Prostate gland (tissue), 2 donors: ENCODE data around the gene SIGLEC15. TPM values are rescaled to one million over a fixed set of nuclear protein-coding genes. Genes with fewer than 3 reads are reported as not detected.

Source experiments
- DNase-seq: peaks from one replicate; pipeline ENCODE4 v3.0.0-alpha.2; 2019; ENCODE audit warnings: low spot score
- H3K27ac ChIP-seq, 2 donors: fragments of 200-600 bp; sonication (generic); 2 replicates each; pipeline ENCODE4 v1.5.1; 2017 to 2019
- H3K27me3 ChIP-seq: fragments of 200-600 bp; sonication (generic); replicated peaks from 2 replicates; pipeline ENCODE4 v1.5.1; 2019; ENCODE audit not compliant: insufficient read depth
- H3K36me3 ChIP-seq, 2 donors: fragments of 200-600 bp; sonication (generic); 1 replicate in 1 of 2; 2 replicates in 1 of 2; pipeline versions ENCODE4 v1.5.1 to v1.8.1; 2017 to 2019
- H3K4me1 ChIP-seq: fragments of 200-600 bp; sonication (generic); replicated peaks from 2 replicates; pipeline ENCODE4 v1.5.1; 2019
- H3K4me3 ChIP-seq, 2 donors: fragments of 200-600 bp; sonication (generic); 2 replicates each; pipeline ENCODE4 v1.5.1; 2017 to 2019
- H3K9me3 ChIP-seq: fragments of 200-600 bp; sonication (generic); 2 replicates; pipeline ENCODE4 v1.5.1; 2017
- CTCF ChIP-seq, 4 experiments: fragments of 200-600 bp in 2 of 4; fragments of 450-650 bp in 2 of 4; sonication (generic) in 2 of 4; IDR thresholded peaks; 1 replicate in 3 of 4; 2 replicates in 1 of 4; pipeline ENCODE4 v1.5.1; 2016 to 2019; ENCODE audit warnings: antibody characterized with exemption in 4 of 4, mild to moderate bottlenecking in 2 of 4, moderate library complexity in 2 of 4
- POLR2A ChIP-seq: fragments of 450-650 bp; IDR thresholded peaks from one replicate; pipeline ENCODE4 v1.6.1; 2016; ENCODE audit warnings: antibody characterized with exemption, mild to moderate bottlenecking
- POLR2AphosphoS5 ChIP-seq: sonication (generic); formaldehyde crosslinking; IDR thresholded peaks from one replicate; pipeline ENCODE4 v1.6.1; 2017; ENCODE audit warnings: antibody characterized with exemption
- WGBS: methylation state at CpG from one replicate; pipeline ENCODE4 v1.1.5; 2018; 5-methylcytosine and 5-hydroxymethylcytosine counted together
- intact Hi-C: fragments of 100-400 bp; cut with DNase I; formaldehyde crosslinking; loops from one replicate; pipeline ENCODE4 v1.14.2; 2022
- total RNA-seq, 2 donors: library from RNA; depleted of rRNA; stranded (reverse); fragments of >200 nt; gene quantifications; one replicate each; pipeline ENCODE4 v1.1.0, GENCODE V29; 2016

SIGLEC15 gene
- total RNA-seq, 2 donors from 2014 or later: 0.91 TPM; not detected in 1

GRCh38 chr18:45863469-45863868 lies 38.0 kb downstream of the SIGLEC15 start:
- H3K4me1 ChIP-seq: no peaks in the 10 kb centered on the region
- TF ChIP-seq POLR2AphosphoS5 (no peak), CTCF (IDR thresholded peaks at IDR 0.05) (no peak), POLR2A (no peak)
- H3K27me3 ChIP-seq: no peaks in the 10 kb centered on the region
- DNase-seq: no peak
- H3K4me3 ChIP-seq: no peak overlapping the region
- WGBS: 68% methylated on average over 1 of the region's 1 CpG
- H3K36me3 ChIP-seq: peaks cover 3 to 4% of the 10 kb centered on the region in 2 donors
- H3K27ac ChIP-seq: no peak overlapping the region
- no peaks in the 10 kb centered on the region for H3K9me3 ChIP-seq
- intact Hi-C loops: no loop called here

DNA sequence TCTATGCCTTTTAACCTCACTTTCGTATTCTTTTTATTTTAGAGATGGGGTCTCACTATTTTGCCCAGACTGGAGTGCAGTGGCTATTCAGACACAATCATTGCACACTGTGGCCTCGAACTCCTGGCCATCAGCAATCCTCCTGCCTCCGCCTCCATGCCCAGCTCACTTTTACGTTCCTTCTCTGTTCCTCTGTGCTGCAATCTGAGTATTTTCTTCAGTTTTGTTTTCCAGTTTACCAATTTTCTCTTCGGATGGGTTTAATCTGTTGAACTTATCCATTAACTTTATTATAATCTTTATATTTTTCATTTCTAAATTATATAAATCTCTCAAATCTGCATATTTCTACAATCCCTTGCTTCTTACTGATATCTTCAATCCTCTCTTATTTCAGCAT lies 38.6 kb downstream of the SIGLEC15 start:
- 90% methylated on average over 5 of the region's 5 CpGs for WGBS
- Histone ChIP-seq H3K4me1 (no peaks in the 10 kb centered on the region), H3K4me3 (no peak overlapping the region), H3K27ac (no peak overlapping the region), H3K9me3 (no peaks in the 10 kb centered on the region), H3K27me3 (no peaks in the 10 kb centered on the region), H3K36me3 (peaks cover 3 to 4% of the 10 kb centered on the region in 2 donors)
- TF ChIP-seq POLR2AphosphoS5: no peak
- TF ChIP-seq CTCF (IDR thresholded peaks at IDR 0.05): no peak
- TF ChIP-seq POLR2A: no peak
- intact Hi-C loops: no loop called here
- DNase-seq: no peak

GRCh38 chr18:45865466-45865865 lies 40.0 kb downstream of the SIGLEC15 start:
- H3K27ac ChIP-seq: no peak overlapping the region
- H3K9me3 ChIP-seq: no peaks in the 10 kb centered on the region
- no peak overlapping the region for H3K4me3 ChIP-seq
- WGBS: 100% methylated on average over 5 of the region's 5 CpGs
- H3K27me3 ChIP-seq: no peaks in the 10 kb centered on the region
- TF ChIP-seq POLR2AphosphoS5 (no peak), POLR2A (no peak), CTCF (IDR thresholded peaks at IDR 0.05) (no peak)
- intact Hi-C loops: no loop called here
- DNase-seq: no peak
- H3K4me1 ChIP-seq: no peaks in the 10 kb centered on the region
- peaks cover 0 to 3% of the 10 kb centered on the region in 2 donors for H3K36me3 ChIP-seq

GRCh38 chr18:45870419-45870818 lies 44.9 kb downstream of the SIGLEC15 start:
- Histone ChIP-seq H3K36me3 (peaks cover 0 to 3% of the 10 kb centered on the region in 2 donors), H3K4me1 (no peaks in the 10 kb centered on the region), H3K27ac (no peak overlapping the region), H3K4me3 (no peak overlapping the region), H3K9me3 (no peaks in the 10 kb centered on the region), H3K27me3 (no peaks in the 10 kb centered on the region)
- intact Hi-C loops: no loop called here
- TF ChIP-seq CTCF (IDR thresholded peaks at IDR 0.05): no peak
- TF ChIP-seq POLR2A: no peak
- TF ChIP-seq POLR2AphosphoS5: no peak
- no peak for DNase-seq
- WGBS: 86% methylated on average over 7 of the region's 7 CpGs

GRCh38 chr18:45871431-45872084 lies 46.1 kb downstream of the SIGLEC15 start:
- no peaks in the 10 kb centered on the region for H3K4me1 ChIP-seq
- no peak overlapping the region for H3K4me3 ChIP-seq
- H3K9me3 ChIP-seq: no peaks in the 10 kb centered on the region
- intact Hi-C loops: no loop called here
- 84% methylated on average over 5 of the region's 5 CpGs for WGBS
- TF ChIP-seq POLR2A: no peak
- TF ChIP-seq POLR2AphosphoS5: no peak
- TF ChIP-seq CTCF (IDR thresholded peaks at IDR 0.05): no peak
- DNase-seq: no peak
- H3K27me3 ChIP-seq: no peaks in the 10 kb centered on the region
- H3K27ac ChIP-seq: no peak overlapping the region
- H3K36me3 ChIP-seq: no peaks in the 10 kb centered on the region
